GM23338 (cell line): ENCODE results near the gene UNK. TPM values are rescaled to one million over a fixed set of nuclear protein-coding genes. Genes with fewer than 3 reads are reported as not detected.

Experiments
- ATAC-seq: fragments of 200-7000 bp; cut with Tn5 transposase; 3 replicates; pipeline ENCODE4 v1.9.1; 2020
- DNase-seq: peaks from one replicate; pipeline ENCODE4 v3.0.0-alpha.2; 2015; ENCODE audit warnings: low spot score
- H2AFZ ChIP-seq: fragments of 200-600 bp; sonication (generic); 2 replicates; pipeline ENCODE4 v1.8.0; 2016; ENCODE audit warnings: antibody characterized with exemption, mild to moderate bottlenecking, moderate library complexity
- H3F3A ChIP-seq: fragments of 200-600 bp; sonication (generic); replicated peaks from 2 replicates; pipeline ENCODE4 v1.8.0; 2017; ENCODE audit warnings: antibody characterized with exemption, mixed run types, low read depth
- H3K27ac ChIP-seq: fragments of 200-600 bp; sonication (generic); 2 replicates; pipeline ENCODE4 v1.6.1; 2016; ENCODE audit warnings: low read depth
- H3K27me3 ChIP-seq: fragments of 200-600 bp; sonication (generic); 2 replicates; pipeline ENCODE4 v1.8.0; 2016; ENCODE audit warnings: mild to moderate bottlenecking, mixed run types, moderate library complexity; ENCODE audit not compliant: insufficient read depth
- H3K36me3 ChIP-seq: fragments of 200-600 bp; sonication (generic); 2 replicates; pipeline ENCODE4 v1.8.0; 2016; ENCODE audit warnings: mild to moderate bottlenecking; ENCODE audit not compliant: insufficient read depth
- H3K4me1 ChIP-seq: fragments of 200-600 bp; sonication (generic); 2 replicates; pipeline ENCODE4 v1.8.0; 2016; ENCODE audit warnings: mild to moderate bottlenecking, moderate library complexity; ENCODE audit not compliant: insufficient read depth
- H3K4me2 ChIP-seq: fragments of 200-600 bp; sonication (generic); 2 replicates; pipeline ENCODE4 v1.7.1; 2017; ENCODE audit warnings: mixed run types
- H3K4me3 ChIP-seq: fragments of 200-600 bp; sonication (generic); 2 replicates; pipeline ENCODE4 v1.6.1; 2016; ENCODE audit warnings: mixed run types
- H3K79me2 ChIP-seq: fragments of 200-600 bp; sonication (generic); replicated peaks from 2 replicates; pipeline ENCODE4 v1.8.0; 2017; ENCODE audit warnings: mild to moderate bottlenecking; ENCODE audit not compliant: insufficient read depth
- H3K9me2 ChIP-seq: fragments of 200-600 bp; sonication (generic); 2 replicates; pipeline ENCODE4 v1.8.0; 2017; ENCODE audit not compliant: insufficient read depth
- H4K20me1 ChIP-seq: fragments of 200-600 bp; sonication (generic); replicated peaks from 2 replicates; pipeline ENCODE4 v1.8.0; 2017; ENCODE audit warnings: mild to moderate bottlenecking; ENCODE audit not compliant: insufficient read depth
- H3K27ac Mint-ChIP-seq: 2 replicates; pipeline ENCODE4 v1.8.0; 2020; ENCODE audit warnings: inconsistent platforms, mild to moderate bottlenecking, moderate library complexity, mixed read lengths
- H3K27me3 Mint-ChIP-seq: 3 replicates; pipeline ENCODE4 v1.8.0; 2022; ENCODE audit warnings: low read depth, mild to moderate bottlenecking, moderate library complexity, mixed read lengths, inconsistent platforms; ENCODE audit not compliant: insufficient read depth, poor library complexity
- H3K36me3 Mint-ChIP-seq: 3 replicates; pipeline ENCODE4 v1.8.0; 2021; ENCODE audit warnings: low read depth, mild to moderate bottlenecking, inconsistent platforms, moderate library complexity, mixed read lengths
- H3K4me1 Mint-ChIP-seq: 3 replicates; pipeline ENCODE4 v1.8.0; 2020; ENCODE audit warnings: mild to moderate bottlenecking, inconsistent platforms, mixed read lengths
- H3K4me3 Mint-ChIP-seq: 3 replicates; pipeline ENCODE4 v1.8.0; 2021; ENCODE audit warnings: moderate library complexity, mild to moderate bottlenecking, inconsistent platforms, mixed read lengths
- H3K9me3 Mint-ChIP-seq: 3 replicates; pipeline ENCODE4 v1.8.0; 2020; ENCODE audit warnings: moderate library complexity, mild to moderate bottlenecking, inconsistent platforms, mixed read lengths
- CREB1 ChIP-seq: fragments of 250-450 bp; sonication (Bioruptor Pico); IDR thresholded peaks from 2 replicates; pipeline ENCODE4 v1.5.0; 2020; ENCODE audit warnings: low read depth, mild to moderate bottlenecking, moderate library complexity
- ETS1 ChIP-seq: IDR thresholded peaks from 2 replicates; pipeline ENCODE4 v1.6.1; 2016; ENCODE audit warnings: antibody characterized with exemption
- EZH2 ChIP-seq: fragments of 200-600 bp; sonication (generic); IDR thresholded peaks from one replicate; pipeline ENCODE4 v1.8.0; 2017; ENCODE audit warnings: antibody characterized with exemption, mild to moderate bottlenecking, low read depth; ENCODE audit not compliant: unreplicated experiment
- EZH2phosphoT487 ChIP-seq: fragments of 200-600 bp; sonication (generic); IDR thresholded peaks from one replicate; pipeline ENCODE4 v1.8.1; 2018; ENCODE audit warnings: antibody characterized with exemption; ENCODE audit not compliant: unreplicated experiment
- JUNB ChIP-seq: IDR thresholded peaks from one replicate; pipeline ENCODE4 v1.6.1; 2016; ENCODE audit warnings: antibody characterized with exemption; ENCODE audit not compliant: unreplicated experiment
- NANOG ChIP-seq: IDR thresholded peaks from 2 replicates; pipeline ENCODE4 v1.6.1; 2016; ENCODE audit warnings: antibody characterized with exemption, borderline replicate concordance
- POLR2AphosphoS5 ChIP-seq: IDR thresholded peaks from 2 replicates; pipeline ENCODE4 v1.6.1; 2016; ENCODE audit warnings: antibody characterized with exemption, low read depth
- STAT1 ChIP-seq: IDR thresholded peaks from one replicate; pipeline ENCODE4 v1.6.1; 2016; ENCODE audit warnings: antibody characterized with exemption; ENCODE audit not compliant: unreplicated experiment
- ZNF114 ChIP-seq: fragments of 250-450 bp; sonication (Bioruptor Pico); IDR thresholded peaks from 2 replicates; pipeline ENCODE4 v1.5.0; 2020; ENCODE audit warnings: mild to moderate bottlenecking, moderate library complexity
- ZNF331 ChIP-seq: fragments of 250-450 bp; sonication (Bioruptor Pico); IDR thresholded peaks from 2 replicates; pipeline ENCODE4 v1.5.0; 2020; ENCODE audit warnings: low read depth, mild to moderate bottlenecking, moderate library complexity
- polyA plus RNA-seq: library from polyadenylated mRNA; unstranded; fragments of >200 nt; fragmentation: Nextera tagmentation; extraction: Ambion mirVana; gene quantifications from 2 replicates; pipeline ENCODE4 v1.2.1, GENCODE V29; 2016
- total RNA-seq: library from RNA; depleted of rRNA; stranded (reverse); fragments of >200 nt; shearing (Covaris generic); gene quantifications from 2 replicates; pipeline ENCODE4 v1.2.3, GENCODE V29; 2014
- TF ChIP-seq, protein P1 (sequence below): IDR thresholded peaks from one replicate; pipeline ENCODE4 v1.6.1; 2018; ENCODE audit warnings: antibody characterized with exemption; ENCODE audit not compliant: unreplicated experiment
- TF ChIP-seq, protein P2 (sequence below): fragments of 250-450 bp; sonication (Bioruptor Pico); IDR thresholded peaks from 2 replicates; pipeline ENCODE4 v1.5.0; 2020; ENCODE audit warnings: mild to moderate bottlenecking, moderate library complexity
- TF ChIP-seq, protein P3 (sequence below), 2 experiments: fragments of 200-600 bp in 1 of 2; sonication (generic) in 1 of 2; conservative IDR thresholded peaks; 2 replicates each; pipeline versions ENCODE4 v1.5.1 to v1.6.1; 2016 to 2017; ENCODE audit warnings: antibody characterized with exemption in 2 of 2, low read depth in 2 of 2, mild to moderate bottlenecking in 2 of 2, moderate library complexity in 1 of 2

The UNK gene
- total and polyA plus RNA-seq, 2 experiments from 2014 or later = 21.8 to 65.2 TPM

- Mint-ChIP-seq H3K4me3 (no peak overlapping the region), H3K4me1 (no peaks in the 10 kb centered on the region), H3K9me3 (no peaks in the 10 kb centered on the region; the same call in 2 of the 3 replicates), H3K36me3 (peaks cover 22% of the 10 kb centered on the region), H3K27ac (no peak overlapping the region), H3K27me3 (peaks cover 12% of the 10 kb centered on the region)
- no peaks in the 10 kb centered on the region; the same call in 1 of the 2 replicates for H3F3A ChIP-seq
- no peak for ATAC-seq
- H3K4me2 ChIP-seq = no peak overlapping the region
- TF ChIP-seq EZH2phosphoT487 = no peak
- TF ChIP-seq, protein P1, sequence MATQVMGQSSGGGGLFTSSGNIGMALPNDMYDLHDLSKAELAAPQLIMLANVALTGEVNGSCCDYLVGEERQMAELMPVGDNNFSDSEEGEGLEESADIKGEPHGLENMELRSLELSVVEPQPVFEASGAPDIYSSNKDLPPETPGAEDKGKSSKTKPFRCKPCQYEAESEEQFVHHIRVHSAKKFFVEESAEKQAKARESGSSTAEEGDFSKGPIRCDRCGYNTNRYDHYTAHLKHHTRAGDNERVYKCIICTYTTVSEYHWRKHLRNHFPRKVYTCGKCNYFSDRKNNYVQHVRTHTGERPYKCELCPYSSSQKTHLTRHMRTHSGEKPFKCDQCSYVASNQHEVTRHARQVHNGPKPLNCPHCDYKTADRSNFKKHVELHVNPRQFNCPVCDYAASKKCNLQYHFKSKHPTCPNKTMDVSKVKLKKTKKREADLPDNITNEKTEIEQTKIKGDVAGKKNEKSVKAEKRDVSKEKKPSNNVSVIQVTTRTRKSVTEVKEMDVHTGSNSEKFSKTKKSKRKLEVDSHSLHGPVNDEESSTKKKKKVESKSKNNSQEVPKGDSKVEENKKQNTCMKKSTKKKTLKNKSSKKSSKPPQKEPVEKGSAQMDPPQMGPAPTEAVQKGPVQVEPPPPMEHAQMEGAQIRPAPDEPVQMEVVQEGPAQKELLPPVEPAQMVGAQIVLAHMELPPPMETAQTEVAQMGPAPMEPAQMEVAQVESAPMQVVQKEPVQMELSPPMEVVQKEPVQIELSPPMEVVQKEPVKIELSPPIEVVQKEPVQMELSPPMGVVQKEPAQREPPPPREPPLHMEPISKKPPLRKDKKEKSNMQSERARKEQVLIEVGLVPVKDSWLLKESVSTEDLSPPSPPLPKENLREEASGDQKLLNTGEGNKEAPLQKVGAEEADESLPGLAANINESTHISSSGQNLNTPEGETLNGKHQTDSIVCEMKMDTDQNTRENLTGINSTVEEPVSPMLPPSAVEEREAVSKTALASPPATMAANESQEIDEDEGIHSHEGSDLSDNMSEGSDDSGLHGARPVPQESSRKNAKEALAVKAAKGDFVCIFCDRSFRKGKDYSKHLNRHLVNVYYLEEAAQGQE = no peak
- no peak for TF ChIP-seq POLR2AphosphoS5
- TF ChIP-seq JUNB = no peak
- TF ChIP-seq ETS1 = no peak
- no peak for TF ChIP-seq EZH2
- no peak for TF ChIP-seq ZNF331 (CRISPR knock-in tag)
- no peak for TF ChIP-seq STAT1
- TF ChIP-seq, protein P2, sequence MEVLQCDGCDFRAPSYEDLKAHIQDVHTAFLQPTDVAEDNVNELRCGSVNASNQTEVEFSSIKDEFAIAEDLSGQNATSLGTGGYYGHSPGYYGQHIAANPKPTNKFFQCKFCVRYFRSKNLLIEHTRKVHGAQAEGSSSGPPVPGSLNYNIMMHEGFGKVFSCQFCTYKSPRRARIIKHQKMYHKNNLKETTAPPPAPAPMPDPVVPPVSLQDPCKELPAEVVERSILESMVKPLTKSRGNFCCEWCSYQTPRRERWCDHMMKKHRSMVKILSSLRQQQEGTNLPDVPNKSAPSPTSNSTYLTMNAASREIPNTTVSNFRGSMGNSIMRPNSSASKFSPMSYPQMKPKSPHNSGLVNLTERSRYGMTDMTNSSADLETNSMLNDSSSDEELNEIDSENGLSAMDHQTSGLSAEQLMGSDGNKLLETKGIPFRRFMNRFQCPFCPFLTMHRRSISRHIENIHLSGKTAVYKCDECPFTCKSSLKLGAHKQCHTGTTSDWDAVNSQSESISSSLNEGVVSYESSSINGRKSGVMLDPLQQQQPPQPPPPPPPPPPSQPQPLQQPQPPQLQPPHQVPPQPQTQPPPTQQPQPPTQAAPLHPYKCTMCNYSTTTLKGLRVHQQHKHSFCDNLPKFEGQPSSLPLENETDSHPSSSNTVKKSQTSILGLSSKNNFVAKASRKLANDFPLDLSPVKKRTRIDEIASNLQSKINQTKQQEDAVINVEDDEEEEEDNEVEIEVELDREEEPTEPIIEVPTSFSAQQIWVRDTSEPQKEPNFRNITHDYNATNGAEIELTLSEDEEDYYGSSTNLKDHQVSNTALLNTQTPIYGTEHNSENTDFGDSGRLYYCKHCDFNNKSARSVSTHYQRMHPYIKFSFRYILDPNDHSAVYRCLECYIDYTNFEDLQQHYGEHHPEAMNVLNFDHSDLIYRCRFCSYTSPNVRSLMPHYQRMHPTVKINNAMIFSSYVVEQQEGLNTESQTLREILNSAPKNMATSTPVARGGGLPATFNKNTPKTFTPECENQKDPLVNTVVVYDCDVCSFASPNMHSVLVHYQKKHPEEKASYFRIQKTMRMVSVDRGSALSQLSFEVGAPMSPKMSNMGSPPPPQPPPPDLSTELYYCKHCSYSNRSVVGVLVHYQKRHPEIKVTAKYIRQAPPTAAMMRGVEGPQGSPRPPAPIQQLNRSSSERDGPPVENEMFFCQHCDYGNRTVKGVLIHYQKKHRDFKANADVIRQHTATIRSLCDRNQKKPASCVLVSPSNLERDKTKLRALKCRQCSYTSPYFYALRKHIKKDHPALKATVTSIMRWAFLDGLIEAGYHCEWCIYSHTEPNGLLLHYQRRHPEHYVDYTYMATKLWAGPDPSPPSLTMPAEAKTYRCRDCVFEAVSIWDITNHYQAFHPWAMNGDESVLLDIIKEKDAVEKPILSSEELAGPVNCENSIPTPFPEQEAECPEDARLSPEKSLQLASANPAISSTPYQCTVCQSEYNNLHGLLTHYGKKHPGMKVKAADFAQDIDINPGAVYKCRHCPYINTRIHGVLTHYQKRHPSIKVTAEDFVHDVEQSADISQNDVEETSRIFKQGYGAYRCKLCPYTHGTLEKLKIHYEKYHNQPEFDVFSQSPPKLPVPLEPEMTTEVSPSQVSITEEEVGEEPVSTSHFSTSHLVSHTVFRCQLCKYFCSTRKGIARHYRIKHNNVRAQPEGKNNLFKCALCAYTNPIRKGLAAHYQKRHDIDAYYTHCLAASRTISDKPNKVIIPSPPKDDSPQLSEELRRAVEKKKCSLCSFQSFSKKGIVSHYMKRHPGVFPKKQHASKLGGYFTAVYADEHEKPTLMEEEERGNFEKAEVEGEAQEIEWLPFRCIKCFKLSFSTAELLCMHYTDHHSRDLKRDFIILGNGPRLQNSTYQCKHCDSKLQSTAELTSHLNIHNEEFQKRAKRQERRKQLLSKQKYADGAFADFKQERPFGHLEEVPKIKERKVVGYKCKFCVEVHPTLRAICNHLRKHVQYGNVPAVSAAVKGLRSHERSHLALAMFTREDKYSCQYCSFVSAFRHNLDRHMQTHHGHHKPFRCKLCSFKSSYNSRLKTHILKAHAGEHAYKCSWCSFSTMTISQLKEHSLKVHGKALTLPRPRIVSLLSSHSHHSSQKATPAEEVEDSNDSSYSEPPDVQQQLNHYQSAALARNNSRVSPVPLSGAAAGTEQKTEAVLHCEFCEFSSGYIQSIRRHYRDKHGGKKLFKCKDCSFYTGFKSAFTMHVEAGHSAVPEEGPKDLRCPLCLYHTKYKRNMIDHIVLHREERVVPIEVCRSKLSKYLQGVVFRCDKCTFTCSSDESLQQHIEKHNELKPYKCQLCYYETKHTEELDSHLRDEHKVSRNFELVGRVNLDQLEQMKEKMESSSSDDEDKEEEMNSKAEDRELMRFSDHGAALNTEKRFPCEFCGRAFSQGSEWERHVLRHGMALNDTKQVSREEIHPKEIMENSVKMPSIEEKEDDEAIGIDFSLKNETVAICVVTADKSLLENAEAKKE (CRISPR knock-in tag) = no peak
- TF ChIP-seq ZNF114 (CRISPR knock-in tag) = no peak
- TF ChIP-seq, protein P3, sequence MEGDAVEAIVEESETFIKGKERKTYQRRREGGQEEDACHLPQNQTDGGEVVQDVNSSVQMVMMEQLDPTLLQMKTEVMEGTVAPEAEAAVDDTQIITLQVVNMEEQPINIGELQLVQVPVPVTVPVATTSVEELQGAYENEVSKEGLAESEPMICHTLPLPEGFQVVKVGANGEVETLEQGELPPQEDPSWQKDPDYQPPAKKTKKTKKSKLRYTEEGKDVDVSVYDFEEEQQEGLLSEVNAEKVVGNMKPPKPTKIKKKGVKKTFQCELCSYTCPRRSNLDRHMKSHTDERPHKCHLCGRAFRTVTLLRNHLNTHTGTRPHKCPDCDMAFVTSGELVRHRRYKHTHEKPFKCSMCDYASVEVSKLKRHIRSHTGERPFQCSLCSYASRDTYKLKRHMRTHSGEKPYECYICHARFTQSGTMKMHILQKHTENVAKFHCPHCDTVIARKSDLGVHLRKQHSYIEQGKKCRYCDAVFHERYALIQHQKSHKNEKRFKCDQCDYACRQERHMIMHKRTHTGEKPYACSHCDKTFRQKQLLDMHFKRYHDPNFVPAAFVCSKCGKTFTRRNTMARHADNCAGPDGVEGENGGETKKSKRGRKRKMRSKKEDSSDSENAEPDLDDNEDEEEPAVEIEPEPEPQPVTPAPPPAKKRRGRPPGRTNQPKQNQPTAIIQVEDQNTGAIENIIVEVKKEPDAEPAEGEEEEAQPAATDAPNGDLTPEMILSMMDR (conservative IDR thresholded peaks at IDR 0.05; ENCODE audit: low read depth in 2 of 2) = no peak
- no peak for TF ChIP-seq CREB1 (CRISPR knock-in tag)
- no peak for TF ChIP-seq NANOG
- no peak for DNase-seq
- H3K36me3 ChIP-seq = no peaks in the 10 kb centered on the region
- H3K4me1 ChIP-seq = no peaks in the 10 kb centered on the region
- no peaks in the 10 kb centered on the region for H3K27me3 ChIP-seq
- no peak overlapping the region for H3K27ac ChIP-seq
- peaks cover 5% of the 10 kb centered on the region for H4K20me1 ChIP-seq
- no peak overlapping the region for H2AFZ ChIP-seq
- H3K4me3 ChIP-seq = no peak overlapping the region
- H3K9me2 ChIP-seq = no peaks in the 10 kb centered on the region
- H3K79me2 ChIP-seq = peaks cover 17% of the 10 kb centered on the region
Observed at GRCh38 chr17:75810216-75810615, 25.6 kb downstream of the UNK start.
